ENCODE measurements around the gene SHC4. TPM values are rescaled to one million over a fixed set of nuclear protein-coding genes. Genes with fewer than 3 reads are reported as not detected.
"Not testable (repeated sequence)": the region's sequence is repeated elsewhere in the genome, so short reads cannot be mapped to it uniquely, and the experiment has no call there.

Gene SHC4
- total RNA-seq, 2 donors from 2014 or later = 0.29 to 0.58 TPM

GRCh38 chr15:48856942-48857341 is 106.8 kb downstream of the SHC4 start:
- H3K9me3 ChIP-seq (ENCODE audit: control insufficient read depth, low read length) = no peaks in the 10 kb centered on the region
- no peak overlapping the region for H3K27ac Mint-ChIP-seq
- WGBS, 2 experiments (ENCODE audit: insufficient coverage in 1 of 2, insufficient read length in 1 of 2) = 43 to 48% methylated on average over 1 to 2 of the region's 2 CpGs
- H3K9me3 Mint-ChIP-seq = no peaks in the 10 kb centered on the region
- no peak for TF ChIP-seq CTCF (conservative IDR thresholded peaks at IDR 0.05)
- H3K36me3 Mint-ChIP-seq (ENCODE audit: low read depth) = no peaks in the 10 kb centered on the region
- H3K4me1 Mint-ChIP-seq = peaks cover 18% of the 10 kb centered on the region
- no peak overlapping the region for H3K4me3 ChIP-seq (ENCODE audit: low read length)
- DNase-seq = peak; percentile 66
- H3K9ac ChIP-seq (ENCODE audit: extremely low read depth, low read length, poor library complexity, severe bottlenecking) = no peak overlapping the region
- H3K4me1 ChIP-seq (ENCODE audit: control insufficient read depth, insufficient read depth, low read length) = no peaks in the 10 kb centered on the region
- no peak overlapping the region for H3K27ac ChIP-seq (ENCODE audit: low read depth, low read length)
- H3K36me3 ChIP-seq (ENCODE audit: control insufficient read depth, insufficient read depth, low read length) = no peaks in the 10 kb centered on the region
- H3K4me3 Mint-ChIP-seq = no peak overlapping the region
- no peaks in the 10 kb centered on the region for H3K27me3 ChIP-seq (ENCODE audit: control insufficient read depth, insufficient read depth, low read length, poor library complexity, severe bottlenecking)
- peaks cover 1% of the 10 kb centered on the region for H3K27me3 Mint-ChIP-seq (ENCODE audit: insufficient read depth)

GRCh38 chr15:48855501-48856440 is 107.9 kb downstream of the SHC4 start:
- peak; percentile 73 for TF ChIP-seq CTCF (conservative IDR thresholded peaks at IDR 0.05)
- no peaks in the 10 kb centered on the region for H3K9me3 ChIP-seq (ENCODE audit: control insufficient read depth, low read length)
- no peaks in the 10 kb centered on the region for H3K9me3 Mint-ChIP-seq
- H3K27me3 Mint-ChIP-seq (ENCODE audit: insufficient read depth) = peaks cover 1% of the 10 kb centered on the region
- H3K4me3 Mint-ChIP-seq = no peak overlapping the region
- no peak overlapping the region for H3K27ac ChIP-seq (ENCODE audit: low read depth, low read length)
- H3K4me1 Mint-ChIP-seq = peaks cover 18% of the 10 kb centered on the region
- peak; percentile 63 for DNase-seq
- 44 to 46% methylated on average over 5 to 6 of the region's 6 CpGs for WGBS, 2 experiments (ENCODE audit: insufficient coverage in 1 of 2, insufficient read length in 1 of 2)
- no peaks in the 10 kb centered on the region for H3K36me3 ChIP-seq (ENCODE audit: control insufficient read depth, insufficient read depth, low read length)
- H3K36me3 Mint-ChIP-seq (ENCODE audit: low read depth) = no peaks in the 10 kb centered on the region
- H3K27ac Mint-ChIP-seq = no peak overlapping the region
- H3K9ac ChIP-seq (ENCODE audit: extremely low read depth, low read length, poor library complexity, severe bottlenecking) = no peak overlapping the region
- no peaks in the 10 kb centered on the region for H3K4me1 ChIP-seq (ENCODE audit: control insufficient read depth, insufficient read depth, low read length)
- no peak overlapping the region for H3K4me3 ChIP-seq (ENCODE audit: low read length)
- H3K27me3 ChIP-seq (ENCODE audit: control insufficient read depth, insufficient read depth, low read length, poor library complexity, severe bottlenecking) = no peaks in the 10 kb centered on the region

DNA sequence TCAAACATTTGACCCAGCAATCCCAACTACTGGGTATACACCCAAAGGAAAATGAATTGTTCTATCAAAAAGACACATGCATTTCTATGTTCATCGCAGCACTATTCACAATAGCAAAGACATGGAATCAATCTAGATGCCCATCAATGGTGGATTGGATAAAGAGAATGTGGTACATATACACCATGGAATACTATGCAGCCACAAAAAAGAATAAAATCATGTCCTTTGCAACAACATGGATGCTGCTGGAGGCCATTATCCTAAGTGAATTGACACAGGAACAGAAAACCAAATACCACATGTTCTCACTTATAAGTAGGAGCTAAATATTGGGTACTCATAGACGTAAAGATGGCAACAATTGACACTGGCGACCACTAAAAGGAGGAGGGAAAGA is 109.3 kb downstream of the SHC4 start:
- not testable (repeated sequence) for DNase-seq; H3K27me3 Mint-ChIP-seq (ENCODE audit: insufficient read depth)
- WGBS, 2 experiments (ENCODE audit: insufficient coverage in 1 of 2, insufficient read length in 1 of 2) = 93 to 100% methylated on average over 2 to 3 of the region's 3 CpGs

More for the DNA sequence above, 109.3 kb downstream of the SHC4 start:
- H3K9me3 ChIP-seq (ENCODE audit: control insufficient read depth, low read length); H3K4me3 ChIP-seq (ENCODE audit: low read length); H3K4me1 ChIP-seq (ENCODE audit: control insufficient read depth, insufficient read depth, low read length); H3K4me3 Mint-ChIP-seq; H3K27ac Mint-ChIP-seq; H3K36me3 Mint-ChIP-seq (ENCODE audit: low read depth); H3K27me3 ChIP-seq (ENCODE audit: control insufficient read depth, insufficient read depth, low read length, poor library complexity, severe bottlenecking); H3K36me3 ChIP-seq (ENCODE audit: control insufficient read depth, insufficient read depth, low read length); H3K9me3 Mint-ChIP-seq; H3K9ac ChIP-seq (ENCODE audit: extremely low read depth, low read length, poor library complexity, severe bottlenecking); H3K27ac ChIP-seq (ENCODE audit: low read depth, low read length): not testable (repeated sequence)
- peaks cover 18% of the 10 kb centered on the region for H3K4me1 Mint-ChIP-seq

Measured in endodermal cell (in vitro differentiated cells).